ENCODE data around the gene PPP1R37.

DNA sequence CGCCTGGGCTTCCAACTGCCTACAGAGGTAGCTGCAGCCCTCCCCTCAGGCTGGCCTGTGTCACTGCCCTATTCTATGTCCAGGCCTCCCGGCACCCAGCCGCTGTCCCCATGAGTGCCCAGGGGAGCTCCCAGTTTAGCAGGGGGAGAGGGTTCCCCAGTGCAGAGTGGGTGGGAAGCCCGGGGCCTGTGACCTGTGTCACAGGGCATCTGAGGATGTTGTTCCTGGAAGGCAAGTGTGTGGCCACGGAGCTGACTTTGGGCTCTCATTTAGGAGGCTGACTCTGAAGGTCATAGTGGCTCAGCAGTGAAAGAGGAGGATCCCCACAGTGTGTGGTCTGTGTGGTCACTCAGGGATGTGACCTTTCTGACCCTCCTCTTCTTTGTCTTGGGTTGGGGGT is 25.1 kb downstream of the PPP1R37 start:
- TF ChIP-seq CTCF (IDR thresholded peaks at IDR 0.05; ENCODE audit: low read depth, low read length, poor library complexity, severe bottlenecking) (no peak), EZH2phosphoT487 (IDR thresholded peaks at IDR 0.05; ENCODE audit: borderline replicate concordance, low read length) (no peak)
